CD4-positive, alpha-beta memory T cell (primary cell): ENCODE measurements around the gene REPIN1. TPM values are rescaled to one million over a fixed set of nuclear protein-coding genes. Genes with fewer than 3 reads are reported as not detected.

Experiments used
- CTCF ChIA-PET: fragments of 350-600 bp; sonication (Branson Sonifier 250); formaldehyde crosslinking; loops from one replicate; lab custom pipeline; 2021; ENCODE audit warnings: inconsistent platforms; ENCODE audit not compliant: partially characterized antibody; lab: Charles Lee
- POLR2A ChIA-PET: fragments of 350-600 bp; sonication (Branson Sonifier 250); formaldehyde crosslinking; loops from one replicate; lab custom pipeline; 2021; ENCODE audit not compliant: partially characterized antibody; lab: Charles Lee
- DNase-seq, 5 donors: peaks; one replicate each; pipeline versions ENCODE4 v3.0.0 to v3.0.0-alpha.2; 2020 to 2022; ENCODE audit warnings: mixed read lengths in 1 of 5
- H3K27ac ChIP-seq: one replicate; pipeline ENCODE4 v1.7.0; 2013; ENCODE audit warnings: low read depth, low read length
- H3K27me3 ChIP-seq: 2 replicates; pipeline ENCODE4 v1.7.0; 2013; ENCODE audit warnings: mild to moderate bottlenecking, low read length, moderate library complexity; ENCODE audit not compliant: insufficient read depth
- H3K36me3 ChIP-seq: 2 replicates; pipeline ENCODE4 v1.7.0; 2013; ENCODE audit warnings: mild to moderate bottlenecking, low read length, moderate library complexity; ENCODE audit not compliant: insufficient read depth
- H3K4me1 ChIP-seq: 2 replicates; pipeline ENCODE4 v1.7.0; 2013; ENCODE audit warnings: mild to moderate bottlenecking, low read length, moderate library complexity; ENCODE audit not compliant: insufficient read depth
- H3K4me3 ChIP-seq, 2 donors: one replicate each; pipeline ENCODE4 v1.7.0; 2013; ENCODE audit warnings: low read length in 2 of 2, mild to moderate bottlenecking in 1 of 2
- H3K9me3 ChIP-seq, 2 donors: one replicate each; pipeline ENCODE4 v1.7.0; 2013; ENCODE audit warnings: low read length in 2 of 2, control low read depth in 1 of 2; ENCODE audit not compliant: control insufficient read depth in 1 of 2
- H3K27ac Mint-ChIP-seq, 7 donors: one replicate each; pipeline ENCODE4 v1.8.0; 2020 to 2021; ENCODE audit warnings: mixed read lengths in 7 of 7, mild to moderate bottlenecking in 6 of 7, inconsistent platforms in 3 of 7, moderate library complexity in 3 of 7
- H3K27me3 Mint-ChIP-seq, 2 donors: one replicate each; pipeline ENCODE4 v1.8.0; 2020 to 2021; ENCODE audit warnings: mixed read lengths in 2 of 2
- H3K36me3 Mint-ChIP-seq, 2 donors: one replicate each; pipeline ENCODE4 v1.8.0; 2020 to 2021; ENCODE audit warnings: mixed read lengths in 2 of 2, inconsistent platforms in 1 of 2, mild to moderate bottlenecking in 1 of 2
- H3K4me1 Mint-ChIP-seq, 4 donors: one replicate each; pipeline ENCODE4 v1.8.0; 2020 to 2021; ENCODE audit warnings: mixed read lengths in 4 of 4, mild to moderate bottlenecking in 1 of 4
- H3K4me3 Mint-ChIP-seq, 8 donors: one replicate each; pipeline ENCODE4 v1.8.0; 2020 to 2021; ENCODE audit warnings: mixed read lengths in 8 of 8, mild to moderate bottlenecking in 7 of 8, moderate library complexity in 6 of 8, inconsistent platforms in 3 of 8
- H3K9me3 Mint-ChIP-seq, 8 donors: one replicate each; pipeline ENCODE4 v1.8.0; 2020 to 2021; ENCODE audit warnings: mixed read lengths in 8 of 8, mild to moderate bottlenecking in 5 of 8, inconsistent platforms in 3 of 8, moderate library complexity in 1 of 8
- intact Hi-C: fragments of 100-400 bp; cut with micrococcal nuclease; formaldehyde crosslinking; loops from one replicate; pipeline ENCODE4 v1.15.1; 2023
- polyA plus RNA-seq, 2 donors: library from polyadenylated mRNA; unstranded; fragments of 300-500 nt; fragmentation: Illumina TruSeq; gene quantifications; one replicate each; pipeline ENCODE4 v1.2.3, GENCODE V29; 2021
- total RNA-seq, 2 experiments: library from RNA; stranded (reverse); gene quantifications; one replicate each; pipeline ENCODE4 v1.2.3, GENCODE V29; 2021

Gene REPIN1
- total and polyA plus RNA-seq, 4 experiments from 2014 or later = 29.4 to 78.5 (median 67.1) TPM

GRCh38 chr7:150330211-150330885 lies 38.3 kb upstream of the REPIN1 start:
- no peaks in the 10 kb centered on the region for H3K27me3 Mint-ChIP-seq
- CTCF ChIA-PET = no interaction called here
- no peak overlapping the region for H3K27ac Mint-ChIP-seq
- intact Hi-C loops = no loop called here
- H3K27ac ChIP-seq = no peak overlapping the region
- no peaks in the 10 kb centered on the region for H3K4me1 ChIP-seq
- H3K4me3 ChIP-seq = no peak overlapping the region
- peaks cover 1 to 5% (median 3%) of the 10 kb centered on the region in 4 donors for H3K4me1 Mint-ChIP-seq
- H3K4me3 Mint-ChIP-seq = no peak overlapping the region
- DNase-seq = no peak
- H3K36me3 ChIP-seq = peaks cover 24% of the 10 kb centered on the region
- H3K9me3 ChIP-seq = no peaks in the 10 kb centered on the region
- H3K9me3 Mint-ChIP-seq = no peaks in the 10 kb centered on the region
- POLR2A ChIA-PET = no interaction called here
- no peaks in the 10 kb centered on the region for H3K27me3 ChIP-seq
- peaks cover 32 to 39% of the 10 kb centered on the region in 2 donors for H3K36me3 Mint-ChIP-seq

- Mint-ChIP-seq H3K27ac (peak overlapping the region in 1 of 7 donors; percentile 41), H3K9me3 (no peaks in the 10 kb centered on the region), H3K27me3 (peaks cover 0 to 2% of the 10 kb centered on the region in 2 donors), H3K4me3 (no peak overlapping the region), H3K36me3 (peaks cover 17 to 31% of the 10 kb centered on the region in 2 donors), H3K4me1 (no peaks in the 10 kb centered on the region)
- CTCF ChIA-PET = no interaction called here
- H3K4me3 ChIP-seq = no peak overlapping the region
- H3K4me1 ChIP-seq = no peaks in the 10 kb centered on the region
- H3K27ac ChIP-seq = no peak overlapping the region
- DNase-seq = no peak
- intact Hi-C loops = no loop called here
- no peaks in the 10 kb centered on the region for H3K9me3 ChIP-seq
- H3K36me3 ChIP-seq = peaks cover 9% of the 10 kb centered on the region
- no peaks in the 10 kb centered on the region for H3K27me3 ChIP-seq
- POLR2A ChIA-PET = no interaction called here
Measured at GRCh38 chr7:150332852-150333635, 35.6 kb upstream of the REPIN1 start.

GRCh38 chr7:150333659-150334058 lies 35.0 kb upstream of the REPIN1 start:
- no peaks in the 10 kb centered on the region for H3K27me3 ChIP-seq
- Mint-ChIP-seq H3K27ac (no peak overlapping the region), H3K4me1 (no peaks in the 10 kb centered on the region), H3K4me3 (no peak overlapping the region), H3K36me3 (peaks cover 13 to 28% of the 10 kb centered on the region in 2 donors), H3K9me3 (no peaks in the 10 kb centered on the region), H3K27me3 (peaks cover 0 to 2% of the 10 kb centered on the region in 2 donors)
- peaks cover 3% of the 10 kb centered on the region for H3K36me3 ChIP-seq
- DNase-seq = no peak
- H3K4me1 ChIP-seq = no peaks in the 10 kb centered on the region
- POLR2A ChIA-PET = no interaction called here
- H3K9me3 ChIP-seq = no peaks in the 10 kb centered on the region
- no peak overlapping the region for H3K4me3 ChIP-seq
- CTCF ChIA-PET = no interaction called here
- intact Hi-C loops = no loop called here
- no peak overlapping the region for H3K27ac ChIP-seq

- Mint-ChIP-seq H3K36me3 (peaks cover 13 to 24% of the 10 kb centered on the region in 2 donors), H3K27me3 (peaks cover 0 to 2% of the 10 kb centered on the region in 2 donors), H3K4me1 (no peaks in the 10 kb centered on the region), H3K4me3 (no peak overlapping the region), H3K27ac (no peak overlapping the region), H3K9me3 (no peaks in the 10 kb centered on the region)
- Histone ChIP-seq H3K4me3 (no peak overlapping the region), H3K36me3 (no peaks in the 10 kb centered on the region), H3K27ac (no peak overlapping the region), H3K27me3 (no peaks in the 10 kb centered on the region), H3K4me1 (no peaks in the 10 kb centered on the region), H3K9me3 (no peaks in the 10 kb centered on the region)
- CTCF ChIA-PET = no interaction called here
- intact Hi-C loops = no loop called here
- no peak for DNase-seq
- POLR2A ChIA-PET = no interaction called here
Measured at GRCh38 chr7:150334108-150334507, 34.5 kb upstream of the REPIN1 start.

- Mint-ChIP-seq H3K36me3 (peaks cover 12 to 22% of the 10 kb centered on the region in 2 donors), H3K4me3 (no peak overlapping the region), H3K9me3 (no peaks in the 10 kb centered on the region), H3K27me3 (peaks cover 1 to 2% of the 10 kb centered on the region in 2 donors), H3K27ac (peak overlapping the region in 1 of 7 donors; percentile 41), H3K4me1 (peaks cover 0 to 6% (median 0%) of the 10 kb centered on the region in 4 donors)
- Histone ChIP-seq H3K27me3 (no peaks in the 10 kb centered on the region), H3K27ac (no peak overlapping the region), H3K4me3 (no peak overlapping the region), H3K4me1 (no peaks in the 10 kb centered on the region), H3K9me3 (no peaks in the 10 kb centered on the region), H3K36me3 (no peaks in the 10 kb centered on the region)
- DNase-seq = no peak
- ChIA-PET POLR2A (no interaction called here), CTCF (no interaction called here)
- intact Hi-C loops = no loop called here
Measured at GRCh38 chr7:150335108-150335773, 33.4 kb upstream of the REPIN1 start.

GRCh38 chr7:150335774-150336112 lies 32.9 kb upstream of the REPIN1 start:
- Mint-ChIP-seq H3K9me3 (no peaks in the 10 kb centered on the region), H3K4me1 (peaks cover 0 to 6% (median 0%) of the 10 kb centered on the region in 4 donors), H3K36me3 (peaks cover 12 to 19% of the 10 kb centered on the region in 2 donors), H3K27me3 (peaks cover 2 to 3% of the 10 kb centered on the region in 2 donors), H3K27ac (no peak overlapping the region), H3K4me3 (no peak overlapping the region)
- Histone ChIP-seq H3K4me1 (no peaks in the 10 kb centered on the region), H3K4me3 (no peak overlapping the region), H3K36me3 (no peaks in the 10 kb centered on the region), H3K27me3 (no peaks in the 10 kb centered on the region), H3K27ac (no peak overlapping the region), H3K9me3 (no peaks in the 10 kb centered on the region)
- DNase-seq = no peak
- ChIA-PET CTCF (no interaction called here), POLR2A (no interaction called here)
- intact Hi-C loops = no loop called here

GRCh38 chr7:150336746-150337145 lies 31.9 kb upstream of the REPIN1 start:
- H3K9me3 ChIP-seq = no peaks in the 10 kb centered on the region
- peaks cover 3 to 5% of the 10 kb centered on the region in 2 donors for H3K27me3 Mint-ChIP-seq
- POLR2A ChIA-PET = no interaction called here
- H3K4me3 ChIP-seq = no peak overlapping the region
- H3K4me1 Mint-ChIP-seq = peaks cover 0 to 6% (median under 1%) of the 10 kb centered on the region in 4 donors
- CTCF ChIA-PET = no interaction called here
- H3K9me3 Mint-ChIP-seq = no peaks in the 10 kb centered on the region
- intact Hi-C loops = no loop called here
- no peak overlapping the region for H3K27ac Mint-ChIP-seq
- no peaks in the 10 kb centered on the region for H3K4me1 ChIP-seq
- no peak overlapping the region for H3K27ac ChIP-seq
- H3K36me3 Mint-ChIP-seq = peaks cover 10 to 12% of the 10 kb centered on the region in 2 donors
- H3K27me3 ChIP-seq = no peaks in the 10 kb centered on the region
- DNase-seq = no peak
- no peak overlapping the region for H3K4me3 Mint-ChIP-seq
- H3K36me3 ChIP-seq = no peaks in the 10 kb centered on the region
